Ovary (tissue), 3 donors: Measurements from ENCODE around the gene CEP164.

Experiments used
- EP300 ChIP-seq: sonication (generic); formaldehyde crosslinking; IDR thresholded peaks from one replicate; pipeline ENCODE4 v1.6.1; 2017; ENCODE audit warnings: antibody characterized with exemption
- POLR2A ChIP-seq: fragments of 450-650 bp; IDR thresholded peaks from one replicate; pipeline ENCODE4 v1.6.1; 2017; ENCODE audit warnings: antibody characterized with exemption, mild to moderate bottlenecking, moderate library complexity
- TF ChIP-seq, protein P1 (sequence below), 3 donors: fragments of 450-650 bp in 2 of 3; fragments of 200-600 bp in 1 of 3; IDR thresholded peaks; one replicate each; pipeline versions ENCODE4 v1.5.1 to v1.8.0; 2016 to 2022; ENCODE audit warnings: antibody characterized with exemption in 3 of 3, mild to moderate bottlenecking in 1 of 3
- donor health status: DM: no; HTN: no; CAD: no.

DNA sequence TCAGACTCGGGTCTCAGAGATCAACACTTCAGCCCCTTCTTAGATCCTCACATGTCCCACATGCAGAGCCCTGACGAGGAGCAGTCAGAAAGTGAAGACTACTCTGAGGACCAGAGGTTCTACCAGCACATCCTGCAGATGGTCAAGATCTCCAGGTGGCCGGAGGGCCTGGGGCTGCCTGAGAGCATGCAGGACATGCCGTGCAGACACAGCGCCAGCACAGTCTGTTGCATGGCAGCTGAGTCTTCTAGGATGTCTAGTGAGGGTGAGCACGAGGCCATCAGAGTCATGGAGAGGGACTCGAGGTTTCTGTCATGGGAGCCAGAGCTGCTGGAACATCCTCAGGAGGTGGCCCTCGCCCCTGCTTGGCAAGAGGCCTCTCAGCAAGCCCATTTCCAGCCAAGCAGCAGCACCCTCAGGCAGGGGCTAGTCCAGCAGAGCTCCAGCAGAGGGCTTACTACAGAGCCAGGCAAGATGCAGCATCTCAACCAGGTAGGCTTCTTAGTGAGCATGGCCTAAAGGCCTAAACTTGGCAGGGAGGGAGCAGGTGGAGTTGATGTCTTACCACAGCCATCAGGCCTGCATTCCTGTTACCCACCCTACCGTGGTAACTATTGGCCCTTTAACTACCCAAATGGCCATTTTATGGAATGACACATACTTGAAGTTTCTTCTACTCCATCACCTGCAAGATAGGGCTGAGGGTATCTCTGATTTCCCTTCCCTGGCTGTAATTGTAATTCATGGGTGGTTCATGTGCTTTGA lies 28.7 kb downstream of the CEP164 start:
- TF ChIP-seq, protein P1, sequence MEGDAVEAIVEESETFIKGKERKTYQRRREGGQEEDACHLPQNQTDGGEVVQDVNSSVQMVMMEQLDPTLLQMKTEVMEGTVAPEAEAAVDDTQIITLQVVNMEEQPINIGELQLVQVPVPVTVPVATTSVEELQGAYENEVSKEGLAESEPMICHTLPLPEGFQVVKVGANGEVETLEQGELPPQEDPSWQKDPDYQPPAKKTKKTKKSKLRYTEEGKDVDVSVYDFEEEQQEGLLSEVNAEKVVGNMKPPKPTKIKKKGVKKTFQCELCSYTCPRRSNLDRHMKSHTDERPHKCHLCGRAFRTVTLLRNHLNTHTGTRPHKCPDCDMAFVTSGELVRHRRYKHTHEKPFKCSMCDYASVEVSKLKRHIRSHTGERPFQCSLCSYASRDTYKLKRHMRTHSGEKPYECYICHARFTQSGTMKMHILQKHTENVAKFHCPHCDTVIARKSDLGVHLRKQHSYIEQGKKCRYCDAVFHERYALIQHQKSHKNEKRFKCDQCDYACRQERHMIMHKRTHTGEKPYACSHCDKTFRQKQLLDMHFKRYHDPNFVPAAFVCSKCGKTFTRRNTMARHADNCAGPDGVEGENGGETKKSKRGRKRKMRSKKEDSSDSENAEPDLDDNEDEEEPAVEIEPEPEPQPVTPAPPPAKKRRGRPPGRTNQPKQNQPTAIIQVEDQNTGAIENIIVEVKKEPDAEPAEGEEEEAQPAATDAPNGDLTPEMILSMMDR (IDR thresholded peaks at IDR 0.05): no peak
- no peak for TF ChIP-seq POLR2A
- TF ChIP-seq EP300: no peak
